Measurements from ENCODE around the gene EIF5AL1.
"Not testable (repeated sequence)": the region's sequence is repeated elsewhere in the genome, so short reads cannot be mapped to it uniquely, and the experiment has no call there.

The EIF5AL1 gene
- 2.1 to 4.5 (median 3.2) reads per million in 18 experiments for total RNA-seq

DNA sequence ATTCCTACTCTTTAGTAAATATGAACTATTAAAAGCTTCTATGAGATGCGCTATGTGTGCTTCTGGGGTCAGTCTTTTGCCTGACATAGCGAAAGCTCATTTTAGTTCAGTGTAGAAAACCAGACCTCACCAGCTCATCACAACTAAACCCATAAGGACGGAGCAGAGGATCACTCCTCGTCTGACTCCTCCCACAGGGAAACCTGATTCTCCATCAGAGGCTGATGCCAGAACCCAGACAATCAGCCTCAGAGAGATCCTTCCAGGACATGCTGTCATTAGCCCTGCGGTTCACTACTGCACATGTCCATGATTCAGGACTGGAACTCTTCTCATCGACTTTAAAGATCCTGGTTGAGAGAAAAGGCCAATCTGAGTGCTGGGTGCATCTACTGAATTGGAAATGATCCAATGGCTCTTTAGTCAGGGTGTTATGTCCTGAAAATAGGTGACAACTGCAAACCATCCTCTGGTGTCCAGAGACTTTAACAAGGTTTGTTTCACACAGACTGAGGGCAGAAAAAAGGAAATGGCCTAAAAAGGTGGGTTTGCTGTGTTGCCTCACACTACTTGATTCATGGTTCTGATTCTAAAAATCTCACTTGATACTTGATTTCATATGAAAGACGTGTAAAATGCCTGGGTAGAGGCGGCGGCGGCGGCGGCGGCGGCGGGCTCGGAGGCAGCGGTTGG is at the start of gene EIF5AL1:
Gene EIF5AL1, plus strand, starts transcription at position 643 of the 693 bp plus-strand sequence. CDS start 117 bp downstream, outside the sequence.
- DNase-seq = not testable (repeated sequence)

GRCh38 chr10:79463578-79464496 is 48.5 kb upstream of the EIF5AL1 start:
- no peak for DNase-seq

- no peak for DNase-seq
Measured at GRCh38 chr10:79465341-79465740, 47.0 kb upstream of the EIF5AL1 start.

- DNase-seq = no peak
Measured at GRCh38 chr10:79468015-79468560, 44.2 kb upstream of the EIF5AL1 start.

GRCh38 chr10:79468841-79469585 is 43.3 kb upstream of the EIF5AL1 start:
- no peak for DNase-seq

DNA sequence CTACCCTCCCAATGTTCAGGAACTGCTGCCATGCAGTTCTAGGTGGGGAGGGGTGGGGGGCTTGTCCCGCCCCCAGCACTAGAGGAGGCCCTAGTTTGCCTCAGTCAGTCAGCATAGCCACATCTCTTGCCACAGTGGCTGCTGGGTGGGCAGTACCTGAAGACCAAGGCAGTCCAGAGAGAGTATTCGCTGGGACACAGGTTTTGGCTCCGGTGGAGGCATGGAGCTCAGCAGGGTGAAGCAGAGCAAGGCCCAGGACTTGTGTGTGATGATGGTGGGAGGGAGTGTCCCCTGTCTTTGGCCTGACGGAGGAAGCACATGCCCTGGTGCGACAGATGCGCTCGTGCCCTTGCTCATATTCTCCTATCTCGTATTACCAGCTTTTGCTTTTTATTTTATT is 42.2 kb upstream of the EIF5AL1 start:
- no peak for DNase-seq

- no peak for DNase-seq
Measured at GRCh38 chr10:79471776-79472175, 40.6 kb upstream of the EIF5AL1 start.

GRCh38 chr10:79472449-79472848 is 39.9 kb upstream of the EIF5AL1 start:
- no peak for DNase-seq

DNA sequence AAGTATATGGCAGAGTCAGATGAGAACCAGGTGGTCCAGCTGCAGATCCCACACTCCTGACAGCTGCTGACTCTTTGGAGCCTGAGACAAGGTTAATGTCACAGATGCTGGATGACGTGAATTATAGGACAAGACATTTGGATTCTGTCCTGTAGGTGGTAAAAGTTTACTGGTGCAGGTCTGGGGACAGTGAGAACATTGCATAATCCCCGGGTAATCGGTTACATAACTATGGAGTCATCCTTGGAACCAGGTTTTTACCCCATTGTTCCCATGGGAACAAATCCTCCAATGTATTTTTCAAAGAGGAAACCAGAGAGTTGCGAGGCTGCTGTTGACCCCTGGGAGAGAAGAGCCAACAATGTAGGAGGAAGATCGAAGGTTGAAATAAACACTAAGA is 39.4 kb upstream of the EIF5AL1 start:
- DNase-seq = no peak

- peak; percentile 62 to 63 for DNase-seq
Measured at GRCh38 chr10:79473496-79474095, 38.7 kb upstream of the EIF5AL1 start.

GRCh38 chr10:79475119-79475653 is 37.1 kb upstream of the EIF5AL1 start:
- DNase-seq = no peak

GRCh38 chr10:79475877-79476276 is 36.5 kb upstream of the EIF5AL1 start:
- no peak for DNase-seq

DNA sequence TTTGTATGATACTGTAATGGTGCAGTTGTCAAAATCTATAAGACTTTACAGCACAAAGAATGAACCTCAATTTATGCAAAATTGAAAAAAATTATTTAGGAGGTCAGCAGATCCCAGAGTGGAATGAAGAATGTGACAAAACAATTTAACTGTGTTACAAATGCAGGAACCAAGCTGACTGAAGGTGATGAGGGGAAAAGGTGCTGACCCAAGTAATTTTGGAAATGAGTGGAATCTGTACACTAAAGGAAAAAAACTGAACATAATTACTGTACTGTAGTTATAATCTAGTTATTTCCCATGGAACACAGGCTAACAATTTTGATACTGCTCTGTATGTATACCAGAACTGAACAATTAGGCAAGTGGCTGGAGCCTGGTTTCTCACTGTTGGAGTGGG is 35.7 kb upstream of the EIF5AL1 start:
- peak in 1 of 2 donors; percentile 38 for DNase-seq

DNA sequence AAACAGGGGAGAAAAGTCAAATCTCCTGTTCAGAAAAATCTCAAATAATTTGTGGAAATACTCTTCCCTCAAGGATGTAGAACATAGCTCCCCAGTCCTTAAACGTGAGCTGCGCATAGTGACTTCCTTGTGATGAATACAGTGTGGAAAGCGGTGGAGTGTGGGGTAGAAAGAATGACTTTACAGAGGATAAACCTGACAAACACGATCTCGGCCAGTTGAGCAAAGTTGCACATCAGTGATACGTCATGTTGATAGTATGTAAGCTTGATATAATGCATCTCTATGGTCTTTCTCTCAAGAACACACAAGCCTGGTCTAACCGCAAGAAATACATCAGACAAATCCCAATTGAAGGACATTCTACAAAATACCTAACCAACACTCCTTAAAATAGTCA is 34.9 kb upstream of the EIF5AL1 start:
- DNase-seq = no peak

GRCh38 chr10:79479283-79479909 is 32.9 kb upstream of the EIF5AL1 start:
- no peak for DNase-seq

- DNase-seq = no peak
Measured at GRCh38 chr10:79482304-79482703, 30.0 kb upstream of the EIF5AL1 start.

GRCh38 chr10:79482741-79483140 is 29.6 kb upstream of the EIF5AL1 start:
- no peak for DNase-seq

- DNase-seq = no peak
Measured at GRCh38 chr10:79483299-79483698, 29.0 kb upstream of the EIF5AL1 start.

GRCh38 chr10:79483948-79484347 is 28.4 kb upstream of the EIF5AL1 start:
- no peak for DNase-seq

DNA sequence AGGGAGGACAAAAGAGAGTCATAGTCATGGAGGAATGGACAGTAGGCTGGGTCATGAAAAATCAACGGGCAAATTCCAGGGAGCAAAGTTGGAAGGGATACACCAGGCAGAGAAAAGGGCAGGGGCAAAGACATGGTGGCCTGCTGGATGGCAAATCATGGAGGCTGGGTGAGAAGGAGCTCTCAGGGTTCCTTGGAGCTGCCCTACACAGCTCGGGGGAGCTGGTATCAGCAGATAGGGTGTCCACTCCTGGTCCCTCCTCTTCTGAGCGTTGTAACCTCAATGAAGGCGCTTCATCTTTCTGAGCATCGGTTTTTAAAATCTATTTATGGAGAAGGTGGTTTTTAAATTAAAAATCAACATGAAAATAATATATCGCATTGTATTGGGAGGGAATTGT is 27.9 kb upstream of the EIF5AL1 start:
- no peak for DNase-seq
